Parathyroid adenoma (tissue), 2 donors: ENCODE measurements around the gene NPC1L1.

ENCODE experiments used
- H2AFZ ChIP-seq: fragments of 300-600 bp; sonication (generic); one replicate; pipeline ENCODE4 v1.7.0; 2017; ENCODE audit warnings: antibody characterized with exemption, mild to moderate bottlenecking
- H3K27ac ChIP-seq: fragments of 300-600 bp; sonication (generic); one replicate; pipeline ENCODE4 v1.7.0; 2017
- H3K27me3 ChIP-seq: fragments of 300-600 bp; sonication (generic); one replicate; pipeline ENCODE4 v1.7.0; 2017; ENCODE audit warnings: low read length; ENCODE audit not compliant: control insufficient read depth, insufficient read depth
- H3K36me3 ChIP-seq: fragments of 300-600 bp; sonication (generic); one replicate; pipeline ENCODE4 v1.7.0; 2017; ENCODE audit warnings: low read length; ENCODE audit not compliant: control insufficient read depth, insufficient read depth
- H3K4me1 ChIP-seq: fragments of 300-600 bp; sonication (generic); one replicate; pipeline ENCODE4 v1.7.0; 2017; ENCODE audit warnings: control low read depth
- H3K4me2 ChIP-seq: fragments of 300-600 bp; sonication (generic); one replicate; pipeline ENCODE4 v1.7.0; 2017; ENCODE audit warnings: low read length
- H3K4me3 ChIP-seq: fragments of 300-600 bp; sonication (generic); one replicate; pipeline ENCODE4 v1.7.0; 2017; ENCODE audit warnings: low read depth, low read length
- H3K79me2 ChIP-seq: fragments of 300-600 bp; sonication (generic); one replicate; pipeline ENCODE4 v1.7.0; 2017; ENCODE audit warnings: control low read depth
- H3K9ac ChIP-seq: fragments of 300-600 bp; sonication (generic); one replicate; pipeline ENCODE4 v1.7.0; 2017; ENCODE audit warnings: mild to moderate bottlenecking
- H3K9me3 ChIP-seq: fragments of 300-600 bp; sonication (generic); one replicate; pipeline ENCODE4 v1.7.0; 2017; ENCODE audit warnings: low read length; ENCODE audit not compliant: control insufficient read depth
- TF ChIP-seq, protein P1 (sequence below): fragments of 300-600 bp; sonication (generic); IDR thresholded peaks from one replicate; pipeline ENCODE4 v1.7.0; 2017; ENCODE audit warnings: antibody characterized with exemption, mild to moderate bottlenecking
- donor health status: primary hyperparathyroidism.

NPC1L1 gene

DNA sequence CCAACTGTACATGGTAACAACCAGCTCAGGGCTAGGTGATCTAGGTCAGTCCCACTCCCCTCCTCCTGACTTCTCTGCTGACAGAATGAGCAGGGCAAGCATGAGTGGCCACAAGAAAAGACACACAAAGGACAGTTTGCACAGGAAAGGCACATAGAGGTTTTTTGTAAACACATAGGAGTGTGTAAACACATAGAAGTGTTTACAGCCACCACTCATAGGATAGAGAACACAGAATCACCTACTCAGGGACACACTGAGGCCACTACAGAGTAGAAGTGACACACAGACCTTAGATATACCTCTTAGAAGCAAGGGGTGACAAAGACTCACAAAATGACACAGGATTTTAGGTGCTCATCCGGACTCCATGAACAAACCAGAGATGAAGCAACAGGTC, 69.7 kb downstream of the NPC1L1 start:
- Histone ChIP-seq H3K36me3 (no peaks in the 10 kb centered on the region), H3K27me3 (no peaks in the 10 kb centered on the region), H3K9me3 (no peaks in the 10 kb centered on the region), H3K4me2 (no peak overlapping the region), H3K79me2 (peaks cover 62% of the 10 kb centered on the region), H3K9ac (no peak overlapping the region), H3K4me1 (peaks cover 12% of the 10 kb centered on the region), H2AFZ (no peak overlapping the region), H3K27ac (no peak overlapping the region), H3K4me3 (no peak overlapping the region)
- TF ChIP-seq, protein P1, sequence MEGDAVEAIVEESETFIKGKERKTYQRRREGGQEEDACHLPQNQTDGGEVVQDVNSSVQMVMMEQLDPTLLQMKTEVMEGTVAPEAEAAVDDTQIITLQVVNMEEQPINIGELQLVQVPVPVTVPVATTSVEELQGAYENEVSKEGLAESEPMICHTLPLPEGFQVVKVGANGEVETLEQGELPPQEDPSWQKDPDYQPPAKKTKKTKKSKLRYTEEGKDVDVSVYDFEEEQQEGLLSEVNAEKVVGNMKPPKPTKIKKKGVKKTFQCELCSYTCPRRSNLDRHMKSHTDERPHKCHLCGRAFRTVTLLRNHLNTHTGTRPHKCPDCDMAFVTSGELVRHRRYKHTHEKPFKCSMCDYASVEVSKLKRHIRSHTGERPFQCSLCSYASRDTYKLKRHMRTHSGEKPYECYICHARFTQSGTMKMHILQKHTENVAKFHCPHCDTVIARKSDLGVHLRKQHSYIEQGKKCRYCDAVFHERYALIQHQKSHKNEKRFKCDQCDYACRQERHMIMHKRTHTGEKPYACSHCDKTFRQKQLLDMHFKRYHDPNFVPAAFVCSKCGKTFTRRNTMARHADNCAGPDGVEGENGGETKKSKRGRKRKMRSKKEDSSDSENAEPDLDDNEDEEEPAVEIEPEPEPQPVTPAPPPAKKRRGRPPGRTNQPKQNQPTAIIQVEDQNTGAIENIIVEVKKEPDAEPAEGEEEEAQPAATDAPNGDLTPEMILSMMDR: no peak

DNA sequence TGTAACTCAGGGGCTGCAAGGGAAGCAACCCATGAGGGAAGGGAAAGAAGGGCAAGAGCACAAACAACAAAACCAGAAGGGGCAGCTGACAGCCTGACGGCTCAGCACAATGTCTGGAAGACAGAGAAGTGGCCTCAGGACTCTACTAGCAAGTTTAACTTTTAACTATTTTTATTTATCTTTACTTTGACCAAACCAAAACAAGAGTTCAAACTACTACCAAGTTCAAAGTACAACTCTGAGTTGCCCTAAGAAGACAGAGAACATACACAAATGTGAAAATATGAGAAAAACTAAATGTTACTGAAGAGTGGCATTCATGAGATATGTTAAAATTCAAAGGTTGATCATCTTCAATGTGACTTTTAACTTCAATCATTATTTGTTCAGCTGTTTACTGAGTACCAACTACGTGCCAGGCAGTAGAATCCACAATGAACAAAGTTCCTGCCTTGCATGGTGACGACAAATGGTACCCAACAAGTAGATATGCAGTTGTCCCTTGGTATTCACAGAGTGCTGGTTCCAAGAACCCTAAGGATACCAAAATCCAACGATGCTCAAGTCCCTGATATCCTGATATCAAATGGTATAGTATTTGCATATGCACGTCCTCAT, 70.4 kb downstream of the NPC1L1 start:
- no peaks in the 10 kb centered on the region for H3K36me3 ChIP-seq
- no peak overlapping the region for H2AFZ ChIP-seq
- H3K4me2 ChIP-seq: no peak overlapping the region
- H3K4me3 ChIP-seq: no peak overlapping the region
- no peak overlapping the region for H3K9ac ChIP-seq
- TF ChIP-seq, protein P1: no peak
- H3K9me3 ChIP-seq: no peaks in the 10 kb centered on the region
- H3K79me2 ChIP-seq: peaks cover 62% of the 10 kb centered on the region
- peaks cover 12% of the 10 kb centered on the region for H3K4me1 ChIP-seq
- H3K27me3 ChIP-seq: no peaks in the 10 kb centered on the region
- no peak overlapping the region for H3K27ac ChIP-seq

DNA sequence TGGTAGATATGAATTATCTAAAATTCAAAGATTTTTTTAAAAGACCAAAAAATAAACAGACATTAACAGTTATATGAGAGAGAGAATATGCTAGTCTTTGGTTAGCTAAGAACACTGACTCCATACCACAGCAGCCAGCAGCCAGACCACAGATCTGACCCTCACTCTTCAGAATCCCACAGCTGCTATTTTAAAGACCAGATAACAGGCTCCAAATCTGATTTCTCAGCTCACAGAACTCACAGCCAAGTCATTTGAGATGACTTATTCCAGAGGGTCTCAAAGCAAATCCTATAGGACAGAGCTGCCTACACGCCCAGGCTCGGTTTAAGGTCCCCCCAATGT, 71.0 kb downstream of the NPC1L1 start:
- H3K9me3 ChIP-seq: no peaks in the 10 kb centered on the region
- TF ChIP-seq, protein P1: no peak
- H2AFZ ChIP-seq: no peak overlapping the region
- H3K79me2 ChIP-seq: peaks cover 61% of the 10 kb centered on the region
- no peak overlapping the region for H3K9ac ChIP-seq
- H3K27ac ChIP-seq: no peak overlapping the region
- H3K4me1 ChIP-seq: peaks cover 12% of the 10 kb centered on the region
- no peak overlapping the region for H3K4me3 ChIP-seq
- H3K36me3 ChIP-seq: no peaks in the 10 kb centered on the region
- H3K27me3 ChIP-seq: no peaks in the 10 kb centered on the region
- H3K4me2 ChIP-seq: no peak overlapping the region

- Histone ChIP-seq H3K4me3 (no peak overlapping the region), H3K27ac (no peak overlapping the region), H3K4me1 (peaks cover 12% of the 10 kb centered on the region), H3K9ac (no peak overlapping the region), H3K4me2 (no peak overlapping the region), H3K36me3 (no peaks in the 10 kb centered on the region), H2AFZ (no peak overlapping the region), H3K27me3 (no peaks in the 10 kb centered on the region), H3K9me3 (no peaks in the 10 kb centered on the region), H3K79me2 (peaks cover 63% of the 10 kb centered on the region)
- TF ChIP-seq, protein P1: no peak
Observed at GRCh38 chr7:44469461-44470134, 71.5 kb downstream of the NPC1L1 start.

GRCh38 chr7:44467217-44467548, 73.9 kb downstream of the NPC1L1 start:
- H3K36me3 ChIP-seq: no peaks in the 10 kb centered on the region
- H3K4me3 ChIP-seq: no peak overlapping the region
- no peaks in the 10 kb centered on the region for H3K9me3 ChIP-seq
- H3K4me2 ChIP-seq: no peak overlapping the region
- H3K9ac ChIP-seq: no peak overlapping the region
- TF ChIP-seq, protein P1: no peak
- H3K27ac ChIP-seq: no peak overlapping the region
- no peaks in the 10 kb centered on the region for H3K27me3 ChIP-seq
- peaks cover 66% of the 10 kb centered on the region for H3K79me2 ChIP-seq
- no peak overlapping the region for H2AFZ ChIP-seq
- H3K4me1 ChIP-seq: peaks cover 14% of the 10 kb centered on the region
